ENCODE measurements around the gene GATA6. TPM values are rescaled to one million over a fixed set of nuclear protein-coding genes. Genes with fewer than 3 reads are reported as not detected.
A peak's percentile ranks its signal among the peaks of the same experiment; 100 is the strongest.

The GATA6 gene
- total and polyA plus RNA-seq, 2 of the 13 experiments (the other 11 are each of a cell fraction or from before 2014, with no cell fraction given): 0.84 to 3.2 TPM

- TF ChIP-seq KLF15 (CRISPR knock-in tag; IDR thresholded peaks at IDR 0.05; ENCODE audit: borderline replicate concordance) (0 out of 2 replicates have a peak, but pooled peaks have one; percentile 35), SNRNP70 (IDR thresholded peaks at IDR 0.05; ENCODE audit: low read depth, low read length) (no peak), SOX6 (IDR thresholded peaks at IDR 0.05) (no peak), SOX6 (CRISPR knock-in tag; IDR thresholded peaks at IDR 0.05) (no peak), ZNF850 (CRISPR knock-in tag; conservative IDR thresholded peaks at IDR 0.05) (no peak), PHF8 (CRISPR knock-in tag; IDR thresholded peaks at IDR 0.05) (peak; percentile 5; the same call in 1 of the 2 replicates), HOXA7 (CRISPR knock-in tag; IDR thresholded peaks at IDR 0.05) (no peak), HOMEZ (CRISPR knock-in tag; IDR thresholded peaks at IDR 0.05; ENCODE audit: low read depth) (no peak), SRSF1 (optimal IDR thresholded peaks at IDR 0.05; ENCODE audit: low read depth, low read length) (no peak), CAMTA2 (CRISPR knock-in tag; IDR thresholded peaks at IDR 0.05; ENCODE audit: borderline replicate concordance) (0 out of 2 replicates have a peak, but pooled peaks have one; percentile 13), ZNF562 (CRISPR knock-in tag; IDR thresholded peaks at IDR 0.05; ENCODE audit: borderline replicate concordance) (0 out of 2 replicates have a peak, but pooled peaks have one; percentile 4), ATRX (CRISPR knock-in tag; IDR thresholded peaks at IDR 0.05; ENCODE audit: borderline replicate concordance) (no peak), ZNF749 (CRISPR knock-in tag; IDR thresholded peaks at IDR 0.05; ENCODE audit: borderline replicate concordance) (0 out of 2 replicates have a peak, but pooled peaks have one; percentile 18), REXO4 (CRISPR knock-in tag; IDR thresholded peaks at IDR 0.05; ENCODE audit: borderline replicate concordance) (no peak), NFE2L2 (IDR thresholded peaks at IDR 0.05; ENCODE audit: low read length) (no peak)
- TF ChIP-seq, protein P1, sequence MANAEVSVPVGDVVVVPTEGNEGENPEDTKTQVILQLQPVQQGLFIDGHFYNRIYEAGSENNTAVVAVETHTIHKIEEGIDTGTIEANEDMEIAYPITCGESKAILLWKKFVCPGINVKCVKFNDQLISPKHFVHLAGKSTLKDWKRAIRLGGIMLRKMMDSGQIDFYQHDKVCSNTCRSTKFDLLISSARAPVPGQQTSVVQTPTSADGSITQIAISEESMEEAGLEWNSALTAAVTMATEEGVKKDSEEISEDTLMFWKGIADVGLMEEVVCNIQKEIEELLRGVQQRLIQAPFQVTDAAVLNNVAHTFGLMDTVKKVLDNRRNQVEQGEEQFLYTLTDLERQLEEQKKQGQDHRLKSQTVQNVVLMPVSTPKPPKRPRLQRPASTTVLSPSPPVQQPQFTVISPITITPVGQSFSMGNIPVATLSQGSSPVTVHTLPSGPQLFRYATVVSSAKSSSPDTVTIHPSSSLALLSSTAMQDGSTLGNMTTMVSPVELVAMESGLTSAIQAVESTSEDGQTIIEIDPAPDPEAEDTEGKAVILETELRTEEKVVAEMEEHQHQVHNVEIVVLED (CRISPR knock-in tag; IDR thresholded peaks at IDR 0.05; ENCODE audit: borderline replicate concordance): peak; percentile 30; the same call in 1 of the 2 replicates
- TF ChIP-seq, protein P2, sequence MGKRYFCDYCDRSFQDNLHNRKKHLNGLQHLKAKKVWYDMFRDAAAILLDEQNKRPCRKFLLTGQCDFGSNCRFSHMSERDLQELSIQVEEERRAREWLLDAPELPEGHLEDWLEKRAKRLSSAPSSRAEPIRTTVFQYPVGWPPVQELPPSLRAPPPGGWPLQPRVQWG (CRISPR knock-in tag; IDR thresholded peaks at IDR 0.05; ENCODE audit: borderline replicate concordance, low read depth): no peak
- TF ChIP-seq, protein P3, sequence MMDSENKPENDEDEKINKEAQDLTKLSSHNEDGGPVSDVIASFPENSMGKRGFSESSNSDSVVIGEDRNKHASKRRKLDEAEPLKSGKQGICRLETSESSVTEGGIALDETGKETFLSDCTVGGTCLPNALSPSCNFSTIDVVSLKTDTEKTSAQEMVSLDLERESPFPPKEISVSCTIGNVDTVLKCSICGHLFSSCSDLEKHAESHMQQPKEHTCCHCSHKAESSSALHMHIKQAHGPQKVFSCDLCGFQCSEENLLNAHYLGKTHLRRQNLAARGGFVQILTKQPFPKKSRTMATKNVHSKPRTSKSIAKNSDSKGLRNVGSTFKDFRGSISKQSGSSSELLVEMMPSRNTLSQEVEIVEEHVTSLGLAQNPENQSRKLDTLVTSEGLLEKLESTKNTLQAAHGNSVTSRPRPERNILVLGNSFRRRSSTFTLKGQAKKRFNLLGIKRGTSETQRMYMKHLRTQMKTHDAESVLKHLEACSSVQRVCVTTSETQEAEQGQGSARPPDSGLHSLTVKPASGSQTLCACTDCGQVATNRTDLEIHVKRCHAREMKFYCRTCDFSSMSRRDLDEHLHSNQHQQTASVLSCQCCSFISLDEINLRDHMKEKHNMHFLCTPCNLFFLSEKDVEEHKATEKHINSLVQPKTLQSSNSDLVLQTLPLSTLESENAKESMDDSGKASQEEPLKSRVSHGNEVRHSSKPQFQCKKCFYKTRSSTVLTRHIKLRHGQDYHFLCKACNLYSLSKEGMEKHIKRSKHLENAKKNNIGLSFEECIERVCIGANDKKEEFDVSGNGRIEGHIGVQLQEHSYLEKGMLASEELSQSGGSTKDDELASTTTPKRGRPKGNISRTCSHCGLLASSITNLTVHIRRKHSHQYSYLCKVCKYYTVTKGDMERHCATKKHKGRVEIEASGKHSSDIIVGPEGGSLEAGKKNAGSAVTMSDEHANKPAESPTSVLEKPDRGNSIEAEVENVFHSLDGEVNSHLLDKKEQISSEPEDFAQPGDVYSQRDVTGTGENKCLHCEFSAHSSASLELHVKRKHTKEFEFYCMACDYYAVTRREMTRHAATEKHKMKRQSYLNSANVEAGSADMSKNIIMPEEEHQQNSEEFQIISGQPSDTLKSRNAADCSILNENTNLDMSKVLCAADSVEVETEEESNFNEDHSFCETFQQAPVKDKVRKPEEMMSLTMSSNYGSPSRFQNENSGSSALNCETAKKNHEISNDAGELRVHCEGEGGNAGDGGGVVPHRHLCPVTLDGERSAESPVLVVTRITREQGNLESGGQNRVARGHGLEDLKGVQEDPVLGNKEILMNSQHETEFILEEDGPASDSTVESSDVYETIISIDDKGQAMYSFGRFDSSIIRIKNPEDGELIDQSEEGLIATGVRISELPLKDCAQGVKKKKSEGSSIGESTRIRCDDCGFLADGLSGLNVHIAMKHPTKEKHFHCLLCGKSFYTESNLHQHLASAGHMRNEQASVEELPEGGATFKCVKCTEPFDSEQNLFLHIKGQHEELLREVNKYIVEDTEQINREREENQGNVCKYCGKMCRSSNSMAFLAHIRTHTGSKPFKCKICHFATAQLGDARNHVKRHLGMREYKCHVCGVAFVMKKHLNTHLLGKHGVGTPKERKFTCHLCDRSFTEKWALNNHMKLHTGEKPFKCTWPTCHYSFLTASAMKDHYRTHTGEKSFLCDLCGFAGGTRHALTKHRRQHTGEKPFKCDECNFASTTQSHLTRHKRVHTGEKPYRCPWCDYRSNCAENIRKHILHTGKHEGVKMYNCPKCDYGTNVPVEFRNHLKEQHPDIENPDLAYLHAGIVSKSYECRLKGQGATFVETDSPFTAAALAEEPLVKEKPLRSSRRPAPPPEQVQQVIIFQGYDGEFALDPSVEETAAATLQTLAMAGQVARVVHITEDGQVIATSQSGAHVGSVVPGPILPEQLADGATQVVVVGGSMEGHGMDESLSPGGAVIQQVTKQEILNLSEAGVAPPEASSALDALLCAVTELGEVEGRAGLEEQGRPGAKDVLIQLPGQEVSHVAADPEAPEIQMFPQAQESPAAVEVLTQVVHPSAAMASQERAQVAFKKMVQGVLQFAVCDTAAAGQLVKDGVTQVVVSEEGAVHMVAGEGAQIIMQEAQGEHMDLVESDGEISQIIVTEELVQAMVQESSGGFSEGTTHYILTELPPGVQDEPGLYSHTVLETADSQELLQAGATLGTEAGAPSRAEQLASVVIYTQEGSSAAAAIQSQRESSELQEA (CRISPR knock-in tag; IDR thresholded peaks at IDR 0.05; ENCODE audit: not compliant biosample characterization): peak; percentile 40
Observed at GRCh38 chr18:22169889-22170420, 566 bp downstream of the GATA6 start (continued).
